CD4-positive, alpha-beta T cell treated with Interferon alpha-2 for 1 hour (primary cell): Measurements from ENCODE around the gene LIPC.

Source experiments
- DNase-seq, 2 donors: peaks; one replicate each; pipeline ENCODE4 v3.0.0-alpha.2; 2020 to 2022

Gene LIPC

DNA sequence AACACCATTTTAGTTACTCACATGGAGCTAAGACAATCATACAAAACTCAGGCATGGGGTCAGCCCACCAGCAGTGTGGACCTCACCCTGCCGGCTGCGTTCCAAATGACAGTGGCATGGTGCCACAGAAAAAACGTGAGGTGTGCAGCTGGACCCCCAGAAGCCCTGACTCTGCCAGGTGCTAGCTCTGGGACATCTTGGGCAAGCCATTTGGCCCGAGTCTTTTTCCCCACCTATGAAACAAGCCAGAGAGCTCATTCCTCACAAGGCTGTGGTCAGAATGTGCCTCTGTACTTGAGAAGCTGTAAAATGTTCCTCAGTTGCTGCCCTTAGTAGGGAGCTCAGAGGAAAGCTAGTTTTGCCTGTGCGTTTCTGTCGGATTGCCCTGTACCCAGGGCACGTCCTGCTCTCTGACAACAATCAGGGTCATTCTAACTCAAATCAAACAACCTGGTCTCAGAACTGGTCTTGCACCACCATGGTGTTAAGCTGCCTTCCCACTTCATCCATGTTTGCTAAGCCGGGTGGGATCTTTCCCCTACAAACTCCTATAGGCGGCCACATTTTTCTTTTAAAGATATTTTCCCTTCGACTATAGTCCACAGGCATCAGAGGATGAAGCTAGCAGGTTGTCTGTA lies 44.9 kb downstream of the LIPC start:
- no peak for DNase-seq

DNA sequence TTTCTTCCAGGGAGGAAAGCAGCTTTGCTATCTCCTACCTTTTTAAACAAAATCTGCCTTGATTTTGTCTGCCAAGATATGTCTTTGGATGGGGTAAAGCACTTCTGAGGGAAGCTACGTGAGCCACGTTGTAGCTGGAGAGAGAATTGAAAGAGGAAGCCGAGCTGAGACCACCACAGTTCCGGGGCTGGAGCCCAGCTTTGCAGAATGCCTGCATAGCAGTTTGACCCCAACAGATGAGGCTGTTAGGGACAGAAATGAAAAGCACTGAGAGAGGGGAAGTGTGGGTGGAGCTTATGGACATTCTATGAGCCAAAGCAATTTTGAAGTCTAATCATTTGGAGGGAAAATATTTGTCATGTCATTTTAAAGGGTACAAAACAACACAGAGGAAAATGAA lies 45.4 kb downstream of the LIPC start:
- no peak for DNase-seq

DNA sequence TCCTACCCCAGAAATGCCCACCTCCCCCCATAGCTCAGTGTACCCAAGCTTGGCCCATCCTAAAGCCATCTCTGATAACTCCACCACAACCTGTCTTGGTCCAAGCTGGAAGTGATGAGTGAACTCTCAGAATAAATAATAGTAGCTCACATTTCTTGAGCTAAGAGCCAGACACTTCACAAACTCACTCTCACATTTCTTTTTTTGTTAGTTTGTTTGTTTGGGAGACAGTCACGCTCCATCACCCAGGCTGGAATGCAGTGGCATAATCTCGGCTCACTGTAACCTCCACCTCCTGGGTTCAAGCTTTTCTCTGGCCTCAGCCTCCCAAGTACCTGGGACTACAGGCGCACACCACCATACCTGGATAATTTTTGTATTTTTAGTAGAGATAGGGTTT lies 46.2 kb downstream of the LIPC start:
- no peak for DNase-seq

DNA sequence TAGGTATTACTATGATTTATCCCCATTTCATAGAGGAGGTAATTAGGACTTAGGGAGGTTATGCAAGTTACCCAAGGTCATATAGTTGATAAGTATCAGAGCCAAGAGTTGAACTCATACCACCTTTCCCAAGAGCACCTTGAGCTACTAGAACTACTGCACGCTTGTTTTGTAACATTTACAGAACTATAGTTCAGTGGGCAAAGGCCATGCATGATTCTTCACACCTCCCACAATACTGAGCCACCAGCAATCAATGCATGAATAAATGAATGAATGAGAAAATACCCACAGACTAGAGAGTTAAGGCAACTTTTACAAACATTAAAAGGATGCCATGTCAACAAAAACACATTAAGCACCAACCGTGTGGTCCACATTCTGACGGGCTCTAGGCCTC lies 46.8 kb downstream of the LIPC start:
- no peak for DNase-seq

DNA sequence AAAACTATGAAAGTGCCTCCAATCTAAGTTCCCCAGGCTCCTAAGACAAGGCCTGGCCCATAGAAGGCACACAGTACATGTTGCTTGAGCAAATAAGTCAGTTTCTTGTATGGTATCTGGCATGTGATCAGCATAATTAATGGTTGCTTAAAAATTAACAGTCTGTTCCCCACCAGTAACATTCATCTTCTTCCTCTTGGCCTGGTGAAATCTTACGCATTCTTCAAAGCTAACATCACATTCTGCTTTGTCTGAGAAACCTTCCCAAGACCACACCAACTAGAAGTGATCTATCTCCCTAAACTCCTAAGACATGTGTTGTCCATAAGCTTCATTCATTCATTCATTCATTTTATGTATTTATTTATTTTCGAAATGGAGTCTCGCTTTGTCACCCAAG lies 48.1 kb downstream of the LIPC start:
- DNase-seq, result no peak

DNA sequence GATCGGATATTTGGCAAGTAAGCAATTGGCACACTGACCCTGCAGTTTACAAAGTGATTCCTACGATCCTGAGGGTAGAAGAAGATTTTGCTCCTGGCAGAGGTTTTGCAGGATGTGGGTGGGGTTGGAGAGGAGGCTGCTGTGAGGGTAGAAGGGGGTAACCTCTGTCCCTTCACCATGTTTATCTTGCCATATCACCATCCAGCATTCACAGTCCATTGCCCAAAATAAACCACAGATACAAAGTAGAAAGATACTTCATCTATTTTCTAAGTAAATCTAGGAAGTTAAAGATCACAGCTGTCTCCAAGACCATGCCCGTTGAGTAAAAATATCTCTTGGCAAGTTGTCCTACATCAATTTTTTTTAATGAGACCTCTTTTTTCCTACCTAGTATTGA lies 51.6 kb downstream of the LIPC start:
- DNase-seq, result no peak

DNA sequence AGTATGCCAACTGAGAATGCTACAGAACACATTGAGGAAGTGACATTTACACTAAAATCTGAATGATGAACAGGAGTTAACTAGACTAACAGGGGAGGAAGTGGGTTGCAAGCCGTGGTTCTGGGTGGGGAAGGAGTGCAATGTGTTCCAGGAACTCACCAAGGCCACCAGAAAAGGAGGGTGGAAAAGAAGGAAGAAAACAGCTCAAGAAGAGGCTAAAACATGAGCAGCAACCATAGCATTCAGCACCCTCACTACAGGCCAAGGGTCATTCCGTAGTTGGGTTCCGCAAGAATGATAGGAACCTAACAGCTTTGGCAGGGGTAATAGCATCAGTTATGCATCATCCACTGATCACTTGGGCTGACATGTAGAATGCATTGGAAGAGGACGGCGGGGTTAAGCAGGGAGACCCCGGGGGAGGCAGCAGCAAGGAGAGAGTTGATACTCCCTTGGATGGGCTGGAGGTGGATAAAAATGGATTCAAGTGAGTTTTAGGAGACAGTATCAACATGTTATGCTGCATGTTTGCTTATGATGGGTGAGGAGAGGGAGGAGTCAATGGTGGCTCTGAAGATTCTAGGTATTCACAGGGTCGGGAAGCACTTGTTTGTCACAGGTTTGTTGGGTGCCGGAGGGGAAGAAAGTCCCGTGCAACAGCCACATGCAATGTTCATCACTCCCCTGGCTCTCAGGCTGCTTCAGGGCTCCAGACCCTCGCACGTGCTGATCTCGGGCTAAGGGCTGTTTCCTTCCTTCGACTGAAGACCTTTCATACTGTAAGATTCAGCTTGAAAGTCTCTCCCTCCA lies 53.2 kb downstream of the LIPC start:
- peak; percentile 47 to 57 for DNase-seq

DNA sequence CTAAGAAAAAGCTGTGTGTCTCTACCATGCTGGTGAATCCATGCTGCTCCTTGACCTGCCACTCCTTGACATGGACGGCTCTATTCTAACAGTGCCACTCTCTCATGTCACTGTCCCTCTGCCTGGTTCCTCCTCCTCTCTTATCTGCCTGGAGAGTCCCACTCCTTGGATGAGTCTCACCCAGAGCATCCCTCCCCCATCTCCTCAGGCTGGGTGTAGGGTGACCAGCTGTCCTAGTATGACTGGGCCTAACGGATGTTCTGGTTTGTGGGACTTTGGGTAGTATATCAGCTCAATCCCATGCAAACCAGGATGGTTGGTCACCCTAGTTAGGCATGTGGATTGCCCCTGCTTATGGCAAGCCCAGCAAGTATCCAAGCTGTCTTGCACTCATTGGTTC lies 54.3 kb downstream of the LIPC start:
- no peak for DNase-seq

DNA sequence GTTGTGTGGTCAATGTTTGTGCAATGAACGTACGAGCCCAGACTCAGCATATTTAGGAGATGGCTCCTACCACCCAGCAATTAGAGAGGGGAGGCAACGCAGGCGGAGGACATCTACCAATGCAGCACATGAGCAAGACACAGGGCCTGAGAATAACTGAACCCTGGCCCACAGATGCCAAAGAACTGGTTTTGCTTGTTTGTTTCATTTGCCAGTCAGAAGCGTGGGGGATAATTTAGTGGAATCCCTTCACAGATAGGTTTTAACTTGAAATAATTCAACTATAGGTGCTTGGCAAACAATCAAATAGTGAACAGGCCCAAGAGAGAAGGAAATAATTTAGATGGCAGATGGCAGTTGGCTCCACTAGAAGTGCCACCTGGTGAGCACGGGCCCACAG lies 54.8 kb downstream of the LIPC start:
- DNase-seq, result no peak

DNA sequence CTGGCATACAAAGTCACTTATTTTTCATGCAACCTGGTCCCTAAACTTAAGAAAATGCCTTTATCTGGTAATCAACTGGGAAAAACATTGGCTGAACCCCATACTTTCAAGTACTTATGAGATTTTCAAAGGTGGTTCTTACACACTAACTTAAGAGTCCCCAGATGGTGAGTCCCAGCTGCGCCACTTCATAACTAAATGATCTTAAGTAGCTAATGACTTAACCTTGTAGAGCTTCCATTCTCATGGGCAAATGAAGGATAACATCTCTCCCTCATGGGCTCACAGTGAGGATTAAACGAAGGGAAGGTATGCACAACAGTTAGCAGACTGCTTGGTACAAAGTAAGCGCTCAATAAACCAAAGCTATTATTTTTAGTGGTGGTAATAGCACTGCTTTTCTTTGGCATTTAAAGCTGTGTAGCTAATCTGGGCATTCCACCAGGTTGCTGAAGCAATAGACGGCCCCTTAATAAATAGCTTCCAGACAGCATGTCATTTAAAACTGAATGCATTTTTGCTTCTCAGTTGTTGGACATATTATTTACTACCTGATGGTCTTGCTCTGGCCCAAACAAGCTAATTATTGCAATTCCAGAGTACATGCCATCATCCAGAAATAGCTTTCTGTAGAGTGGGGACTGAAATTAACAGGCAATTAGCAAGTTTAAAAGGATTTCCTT lies 55.4 kb downstream of the LIPC start:
- DNase-seq, result no peak

DNA sequence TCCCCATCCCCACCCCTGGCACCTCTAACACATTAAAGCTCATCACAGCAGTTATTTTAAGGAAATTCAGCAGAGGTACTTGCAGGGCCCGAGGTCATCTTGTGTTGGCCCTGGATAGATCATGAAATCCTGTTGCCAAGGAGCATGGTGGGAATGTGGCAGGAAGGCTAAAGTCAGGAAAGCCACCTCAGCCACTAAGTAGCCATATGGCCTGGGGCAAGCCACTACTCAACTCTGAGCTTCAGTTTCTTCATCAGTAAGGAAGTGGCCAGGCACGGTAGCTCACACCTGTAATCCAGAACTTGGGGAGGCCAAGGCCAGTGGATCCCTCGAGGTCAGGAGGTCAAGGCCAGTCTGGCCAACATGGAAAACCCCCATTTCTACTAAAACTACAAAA lies 55.9 kb downstream of the LIPC start:
- no peak for DNase-seq

DNA sequence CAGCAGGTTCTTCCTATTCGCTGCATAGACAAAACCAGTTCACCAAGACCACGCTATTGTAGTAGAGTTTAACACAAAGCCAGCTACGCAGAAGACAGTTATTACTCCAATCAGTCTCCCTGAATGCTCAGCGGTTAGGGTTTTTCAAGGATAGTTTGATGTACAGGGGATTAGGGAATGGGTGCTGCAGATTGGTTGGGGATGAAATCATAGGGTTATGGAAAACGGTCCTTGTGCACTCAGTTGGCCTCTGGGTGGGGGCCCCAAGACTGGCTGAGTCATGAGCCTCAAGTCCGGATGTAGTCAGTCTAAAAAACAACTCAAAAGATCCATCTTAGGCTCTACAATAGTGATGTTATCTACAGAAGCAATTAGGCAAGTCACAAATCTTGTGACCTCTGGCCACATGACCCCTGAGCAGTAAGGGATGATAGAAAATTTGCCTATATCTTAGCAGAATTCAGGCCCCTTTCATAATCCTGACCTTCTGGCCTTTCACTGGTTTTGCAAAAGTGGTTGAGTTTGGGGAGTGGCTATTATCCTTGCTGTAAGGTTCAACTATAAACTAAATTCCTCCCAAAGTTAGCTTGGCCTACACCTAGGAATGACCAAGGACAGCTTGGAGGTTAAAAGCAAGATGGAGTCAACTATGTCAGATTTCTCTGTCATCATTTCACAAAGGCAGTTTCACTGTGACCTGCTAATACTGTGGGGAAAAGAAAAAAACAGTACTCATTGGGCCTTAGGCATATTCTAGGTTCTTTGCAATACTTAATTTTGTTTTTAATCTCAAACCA lies 57.7 kb downstream of the LIPC start:
- no peak for DNase-seq

DNA sequence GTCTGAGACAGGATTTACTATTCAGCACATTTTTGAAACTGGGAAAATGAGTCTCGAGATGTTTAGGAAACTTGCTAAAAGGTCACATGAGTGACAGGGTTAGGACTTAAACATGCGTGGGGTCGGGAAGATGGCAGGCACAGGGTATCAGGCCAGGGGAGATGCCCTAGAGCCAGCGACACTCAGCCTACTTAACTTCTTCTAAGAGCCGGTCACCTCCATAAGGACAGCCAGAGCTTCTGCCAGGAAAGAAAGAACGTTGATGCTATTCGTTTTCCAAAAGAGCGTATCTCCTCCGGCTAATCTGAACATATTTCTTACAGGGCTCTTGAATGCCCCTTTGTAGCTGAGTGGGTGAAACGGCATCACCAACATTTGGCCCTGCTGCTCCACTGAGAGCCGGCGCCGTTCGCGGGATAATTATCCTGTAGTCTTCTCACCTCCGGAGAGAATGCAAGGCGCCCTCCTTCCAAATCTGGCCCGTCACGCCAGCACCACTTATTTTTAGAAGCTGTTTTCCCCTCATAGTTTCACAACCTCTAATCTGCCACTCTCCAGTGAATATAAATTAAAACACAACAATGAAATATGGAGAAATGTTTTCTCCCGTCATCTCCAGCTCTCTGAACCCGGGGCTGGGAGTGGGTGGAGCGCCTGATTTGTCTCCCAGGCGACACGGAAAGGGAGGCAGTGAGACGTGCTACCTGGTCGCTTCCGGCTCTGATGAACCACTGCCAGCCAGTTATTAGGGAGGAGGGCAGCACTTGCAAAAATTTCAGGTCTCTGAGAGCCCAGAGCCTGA lies 58.5 kb downstream of the LIPC start:
- no peak for DNase-seq

DNA sequence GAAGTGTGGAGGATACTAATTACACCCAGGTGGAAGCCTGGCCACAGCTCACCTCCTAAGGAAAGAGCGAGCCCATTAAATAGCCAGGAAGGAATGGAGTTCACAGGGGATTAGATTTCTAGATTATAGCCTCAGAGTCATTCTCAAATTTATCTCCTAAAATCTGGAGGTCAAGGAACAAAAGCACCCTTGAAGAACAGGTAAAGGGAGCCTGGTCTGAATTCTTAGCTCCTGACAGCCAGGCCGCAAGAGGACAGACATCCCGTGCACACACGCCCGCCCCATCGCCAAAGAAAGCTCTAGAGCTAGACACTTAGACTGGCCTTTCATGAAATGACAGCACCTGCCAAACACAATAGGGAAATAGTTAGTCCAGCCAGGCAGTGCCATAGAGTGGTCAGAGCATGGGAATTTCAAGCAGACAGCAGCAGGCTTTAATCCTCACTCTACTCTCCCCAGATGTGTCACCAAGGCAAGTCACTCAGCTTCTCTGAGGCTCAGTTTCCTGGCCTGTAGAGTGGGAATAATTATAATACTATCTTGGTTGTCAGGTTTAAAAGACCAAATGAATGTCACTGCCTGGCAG lies 59.2 kb downstream of the LIPC start:
- DNase-seq, result no peak

DNA sequence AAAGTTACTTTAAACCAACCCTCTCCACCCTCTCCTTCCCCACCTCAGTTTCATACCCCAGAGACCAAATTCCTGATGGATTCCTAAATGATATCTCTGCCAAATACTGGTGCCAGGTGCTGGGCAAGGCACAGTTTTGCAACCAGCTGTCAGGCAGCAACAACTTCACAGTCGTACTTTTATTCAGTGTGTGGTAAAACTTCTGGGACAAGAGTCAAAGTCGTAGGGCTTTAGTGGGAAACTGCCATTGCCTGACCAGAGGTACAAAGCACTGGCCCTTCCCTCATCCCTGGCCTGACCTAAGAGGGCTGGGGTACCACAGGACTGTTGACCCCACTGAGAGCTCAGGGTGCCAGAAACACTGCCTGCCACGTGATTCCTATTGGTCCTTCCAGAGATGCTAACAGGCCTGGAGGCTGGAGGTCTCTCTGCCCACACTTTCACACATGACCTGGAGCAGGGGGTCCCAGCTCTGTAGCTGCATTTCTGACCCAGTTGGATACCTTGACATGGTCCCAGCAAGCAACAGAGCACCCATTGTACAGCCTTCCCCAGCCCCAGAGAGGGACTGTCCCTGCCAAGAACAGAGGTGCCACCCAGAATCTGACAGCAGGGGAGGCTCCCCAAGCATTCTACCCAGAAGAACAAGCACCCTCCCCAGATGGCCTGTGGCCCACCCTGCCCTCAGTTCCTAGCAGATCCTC lies 59.9 kb downstream of the LIPC start:
- DNase-seq, result no peak

DNA sequence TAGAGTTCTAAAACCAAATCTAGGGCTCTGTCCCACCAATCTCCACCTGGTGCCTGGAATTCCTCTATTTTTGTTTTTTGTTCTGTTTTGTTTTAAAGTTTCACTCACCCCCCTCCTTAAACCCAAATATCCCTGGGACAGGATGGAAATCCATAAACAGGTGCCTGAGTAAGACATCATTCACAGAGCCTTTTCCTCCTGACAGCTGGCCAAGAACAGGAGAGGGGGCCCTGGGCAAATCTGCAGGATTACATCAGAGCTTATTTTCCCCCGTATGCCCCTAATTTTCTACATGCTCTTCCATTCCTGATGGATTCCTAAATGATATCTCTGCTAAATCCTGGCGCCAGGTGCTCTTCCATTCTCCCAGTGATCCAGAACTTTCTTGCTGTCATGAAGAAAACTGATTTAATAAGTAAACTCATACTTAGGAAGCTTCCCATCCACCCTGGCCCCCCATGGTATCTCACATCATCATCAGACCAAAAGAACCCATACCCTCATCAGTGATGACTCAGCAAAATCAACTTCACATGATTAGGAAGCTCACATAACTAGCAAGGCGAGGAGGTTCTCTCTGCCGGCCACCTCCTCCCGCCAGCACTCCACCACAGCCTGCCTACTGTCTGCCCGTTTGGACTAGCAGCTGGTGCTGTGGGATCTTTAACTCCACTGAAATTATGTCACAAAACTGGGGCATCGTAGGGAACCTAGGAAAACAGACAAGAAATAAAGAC lies 61.0 kb downstream of the LIPC start:
- no peak for DNase-seq

DNA sequence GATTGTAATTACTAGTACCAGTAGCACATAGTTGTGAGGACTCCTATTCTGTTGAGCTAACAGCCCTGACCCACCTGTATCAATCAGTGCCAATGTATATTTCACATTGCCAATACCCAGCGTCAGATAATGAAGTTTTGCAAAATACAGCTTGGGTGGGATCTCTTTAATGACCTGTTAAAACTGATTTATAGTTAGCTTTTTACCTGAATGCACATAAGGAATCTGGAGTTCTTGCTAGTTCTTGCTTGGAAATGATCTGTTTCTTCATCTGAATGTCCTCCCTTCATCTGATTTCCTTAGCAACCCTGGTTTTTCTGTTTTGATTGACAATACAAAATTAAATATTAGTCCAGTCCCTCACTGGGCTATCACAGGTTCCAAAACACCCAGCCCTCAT lies 62.8 kb downstream of the LIPC start:
- no peak for DNase-seq

DNA sequence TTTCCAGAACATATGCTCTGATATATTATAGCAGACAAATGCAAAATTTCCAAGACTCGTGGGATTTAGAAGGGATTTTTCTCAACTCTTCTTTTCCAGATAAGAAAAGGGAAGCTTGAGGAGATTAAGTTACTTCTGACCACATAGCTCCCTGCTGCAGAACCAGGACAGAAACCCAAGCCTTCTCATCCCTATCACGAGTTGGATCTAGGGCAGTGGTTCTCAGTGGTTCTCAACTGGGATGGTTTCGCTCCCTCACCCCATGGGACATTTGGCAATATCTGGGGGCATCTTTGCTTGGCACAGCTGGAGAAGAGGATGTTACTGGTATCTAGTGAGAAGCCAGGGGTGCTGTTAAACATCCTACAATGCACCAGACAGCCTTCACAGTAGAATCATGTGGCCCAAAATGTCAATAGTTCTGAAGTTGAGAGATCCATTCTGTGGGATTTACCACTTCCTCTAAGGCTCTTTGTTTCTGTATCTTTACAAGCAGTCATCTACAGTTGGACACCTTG lies 64.2 kb downstream of the LIPC start:
- no peak for DNase-seq

DNA sequence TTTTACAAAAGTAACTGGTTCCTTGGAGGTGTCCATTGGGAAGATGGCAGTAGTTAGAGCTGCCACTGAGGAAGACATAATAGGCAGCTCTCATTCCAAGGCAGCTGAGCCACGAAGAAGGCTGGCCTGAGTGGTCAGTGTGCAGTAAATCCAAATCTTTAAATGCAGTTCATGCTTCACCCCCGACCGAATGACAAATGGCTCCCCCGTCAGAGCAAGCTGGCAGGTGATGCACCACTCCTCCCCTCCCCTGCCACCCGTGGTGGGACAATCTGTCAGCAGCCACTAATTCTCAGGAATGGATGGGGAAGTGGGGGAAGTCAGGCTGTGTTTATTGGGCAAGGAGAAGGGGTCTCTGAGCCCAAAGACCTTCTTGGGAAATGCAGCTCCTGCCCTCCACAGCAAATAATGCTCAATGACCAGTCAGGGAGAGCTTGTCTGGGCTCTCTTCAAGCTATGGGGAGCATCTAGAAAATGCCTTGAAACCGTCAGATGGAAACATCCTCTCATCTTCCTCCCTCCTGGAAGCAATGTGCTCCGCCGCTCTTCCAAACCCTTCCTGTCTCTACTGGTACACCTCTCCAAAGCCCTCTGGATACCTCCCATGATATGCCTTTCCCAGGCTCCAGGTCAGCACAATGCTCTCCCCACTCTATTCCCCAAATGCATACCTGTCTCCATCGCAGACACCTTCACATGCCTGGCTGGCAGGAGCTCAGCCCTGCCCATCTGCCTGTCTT lies 65.4 kb downstream of the LIPC start:
- DNase-seq, result no peak
